B cell (primary cell): ENCODE measurements around the gene CUL9. TPM values are rescaled to one million over a fixed set of nuclear protein-coding genes. Genes with fewer than 3 reads are reported as not detected.

ENCODE experiments used
- ATAC-seq: fragments of 200-7000 bp; cut with Tn5 transposase; one replicate; pipeline ENCODE4 v1.10.0; 2021; ENCODE audit warnings: low read depth, mild to moderate bottlenecking, moderate number of reproducible peaks, moderate library complexity
- CTCF ChIA-PET: fragments of 350-600 bp; sonication (Branson Sonifier 250); formaldehyde crosslinking; loops from one replicate; lab custom pipeline; 2021; ENCODE audit warnings: antibody characterized with exemption, inconsistent platforms; lab: Charles Lee
- POLR2A ChIA-PET: fragments of 350-600 bp; sonication (Branson Sonifier 250); formaldehyde crosslinking; loops from one replicate; lab custom pipeline; 2021; ENCODE audit warnings: antibody characterized with exemption; lab: Charles Lee
- DNase-seq: peaks from one replicate; pipeline ENCODE4 v3.0.0; 2013
- H2AFZ ChIP-seq: 2 replicates; pipeline ENCODE4 v1.6.1; 2012; ENCODE audit warnings: mild to moderate bottlenecking, low read depth, low read length; ENCODE audit not compliant: insufficient read depth, poor library complexity, severe bottlenecking
- H3K27ac ChIP-seq, 2 donors: 1 replicate in 1 of 2; 2 replicates in 1 of 2; pipeline ENCODE4 v1.5.1; 2012 to 2013; ENCODE audit warnings: low read length in 2 of 2, mild to moderate bottlenecking in 2 of 2, moderate library complexity in 1 of 2
- H3K27me3 ChIP-seq, 4 experiments: fragments of 200-600 bp in 1 of 4; sonication (generic) in 1 of 4; replicated peaks in 1 of 4; 1 replicate in 2 of 4; 2 replicates in 2 of 4; pipeline versions ENCODE4 v1.6.1 to v1.7.0; 2013 to 2016; ENCODE audit warnings: low read length in 3 of 4, mild to moderate bottlenecking in 2 of 4, mixed read lengths in 1 of 4, moderate library complexity in 1 of 4; ENCODE audit not compliant: insufficient read depth in 4 of 4, control insufficient read depth in 3 of 4; ENCODE audit errors: control extremely low read depth in 1 of 4
- H3K36me3 ChIP-seq, 2 experiments: replicated peaks in 1 of 2; 1 replicate in 1 of 2; 2 replicates in 1 of 2; pipeline versions ENCODE4 v1.6.1 to v1.7.1; 2013; ENCODE audit warnings: low read length in 1 of 2; ENCODE audit not compliant: insufficient read depth in 2 of 2, control insufficient read depth in 1 of 2; ENCODE audit errors: control extremely low read depth in 1 of 2, extremely low read depth in 1 of 2
- H3K4me1 ChIP-seq, 2 donors: fragments of 200-600 bp in 1 of 2; sonication (generic) in 1 of 2; 1 replicate in 1 of 2; 2 replicates in 1 of 2; pipeline versions ENCODE4 v1.5.1 to v1.6.1; 2013 to 2017; ENCODE audit warnings: low read length in 2 of 2; ENCODE audit not compliant: control insufficient read depth in 2 of 2, insufficient read depth in 2 of 2
- H3K4me2 ChIP-seq: replicated peaks from 2 replicates; pipeline ENCODE3; 2012; ENCODE audit warnings: mild to moderate bottlenecking, low read depth, low read length; ENCODE audit not compliant: poor library complexity, severe bottlenecking
- H3K4me3 ChIP-seq, 5 experiments: fragments of 200-600 bp in 1 of 5; sonication (generic) in 1 of 5; 1 replicate in 3 of 5; 2 replicates in 2 of 5; pipeline versions ENCODE4 v1.5.1 to v1.7.0; 2011 to 2016; ENCODE audit warnings: low read length in 4 of 5, mild to moderate bottlenecking in 4 of 5, low read depth in 2 of 5, control low read depth in 1 of 5, moderate library complexity in 1 of 5; ENCODE audit not compliant: insufficient read depth in 1 of 5; ENCODE audit errors: control extremely low read depth in 1 of 5, extremely low read depth in 1 of 5
- H3K79me2 ChIP-seq: fragments of 200-600 bp; sonication (generic); one replicate; pipeline ENCODE4 v1.6.0; 2016; ENCODE audit warnings: low read length; ENCODE audit not compliant: control insufficient read depth, insufficient read depth
- H3K9ac ChIP-seq: fragments of 200-600 bp; sonication (generic); 2 replicates; pipeline ENCODE4 v1.6.1; 2017; ENCODE audit warnings: mild to moderate bottlenecking, low read length, moderate library complexity
- H3K9me3 ChIP-seq, 3 donors: one replicate each; pipeline versions ENCODE4 v1.6.1 to v1.7.1; 2013; ENCODE audit warnings: low read length in 2 of 3; ENCODE audit not compliant: control insufficient read depth in 2 of 3, insufficient read depth in 1 of 3; ENCODE audit errors: control extremely low read depth in 1 of 3
- H4K20me1 ChIP-seq: 2 replicates; pipeline ENCODE4 v1.6.0; 2012; ENCODE audit warnings: mild to moderate bottlenecking, low read length; ENCODE audit not compliant: insufficient read depth, control insufficient read depth, poor library complexity, severe bottlenecking
- H3K27ac Mint-ChIP-seq: one replicate; pipeline ENCODE4 v1.8.0; 2021; ENCODE audit warnings: mixed read lengths
- H3K27me3 Mint-ChIP-seq: one replicate; pipeline ENCODE4 v1.8.0; 2021; ENCODE audit warnings: mixed read lengths
- H3K4me1 Mint-ChIP-seq: one replicate; pipeline ENCODE4 v1.8.0; 2021; ENCODE audit warnings: mixed read lengths
- H3K4me3 Mint-ChIP-seq: one replicate; pipeline ENCODE4 v1.8.0; 2021; ENCODE audit warnings: mixed read lengths
- H3K9me3 Mint-ChIP-seq: one replicate; pipeline ENCODE4 v1.8.0; 2022; ENCODE audit warnings: mixed read lengths; ENCODE audit not compliant: insufficient read depth
- CTCF ChIP-seq: fragments of 200-600 bp; IDR thresholded peaks from one replicate; pipeline ENCODE4 v1.8.0; 2022; ENCODE audit warnings: antibody characterized with exemption, mild to moderate bottlenecking
- EZH2 ChIP-seq: IDR thresholded peaks from 2 replicates; pipeline ENCODE4 v1.6.1; 2012; ENCODE audit warnings: borderline replicate concordance, low read depth, mild to moderate bottlenecking, moderate library complexity, low read length; ENCODE audit not compliant: insufficient read depth, poor library complexity, severe bottlenecking
- WGBS: methylation state at CpG from one replicate; pipeline ENCODE4 v1.1.5; 2013; ENCODE audit warnings: missing lambda C conversion rate; ENCODE audit not compliant: insufficient coverage; 5-methylcytosine and 5-hydroxymethylcytosine counted together
- intact Hi-C: fragments of 100-400 bp; cut with micrococcal nuclease; formaldehyde crosslinking; loops from one replicate; pipeline ENCODE4 v1.10.0; 2022
- polyA plus RNA-seq: library from polyadenylated mRNA; depleted of rRNA; stranded (reverse); fragments of >200 nt; gene quantifications from 2 replicates; pipeline ENCODE4 v1.2.3, GENCODE V29; 2012
- total RNA-seq, 2 donors: library from RNA; stranded (reverse); fragments of 120-200 nt in 1 of 2; gene quantifications; 1 replicate in 1 of 2; 2 replicates in 1 of 2; pipeline versions ENCODE4 v1.2.3 to v1.2.4, GENCODE V29; 2013 to 2022

Gene CUL9
- total and polyA plus RNA-seq, 2 donors (not counting 1 experiment from before 2014, with no cell fraction given) = 98.0 to 110 TPM

- Histone ChIP-seq H3K4me1 (peaks cover 26 to 34% of the 10 kb centered on the region in 2 donors), H3K27me3 (peaks cover 0 to 11% (median 5%) of the 10 kb centered on the region in 4 experiments), H3K4me3 (no peak overlapping the region), H4K20me1 (no peaks in the 10 kb centered on the region), H3K9ac (no peak overlapping the region), H3K27ac (no peak overlapping the region), H3K9me3 (peaks cover 0 to 7% (median 0%) of the 10 kb centered on the region in 3 donors), H3K79me2 (no peaks in the 10 kb centered on the region), H3K4me2 (no peak overlapping the region), H2AFZ (no peak overlapping the region), H3K36me3 (no peaks in the 10 kb centered on the region)
- Mint-ChIP-seq H3K27me3 (peaks cover 8% of the 10 kb centered on the region), H3K9me3 (no peaks in the 10 kb centered on the region), H3K27ac (peak overlapping the region; percentile 37), H3K4me3 (no peak overlapping the region), H3K4me1 (peaks cover 39% of the 10 kb centered on the region)
- DNase-seq (no peak), ATAC-seq (no peak)
- TF ChIP-seq EZH2 (no peak), CTCF (no peak)
- intact Hi-C loops = loop anchor here (5.0 kb wide), 1 partner anchor 190 kb away; the partner anchor contains the start of gene DLK2
- POLR2A ChIA-PET = no interaction called here
- CTCF ChIA-PET = interaction anchor here (0.9 to 2.7 kb wide), 4 partner anchors 9 to 131 kb away, joined by 3 to 11 read pairs (median 6); no protein-coding TSS in a partner anchor
- WGBS = 100% methylated on average over 4 of the region's 7 CpGs
Observed at GRCh38 chr6:43267619-43268354, 85.8 kb downstream of the CUL9 start.

- H2AFZ ChIP-seq = no peak overlapping the region
- peaks cover 26 to 34% of the 10 kb centered on the region in 2 donors for H3K4me1 ChIP-seq
- no peak overlapping the region for H3K27ac ChIP-seq
- ChIA-PET POLR2A (interaction anchor here (0.6 kb wide), 1 partner anchor 390 kb away, joined by 4 read pairs; no protein-coding TSS in a partner anchor), CTCF (interaction anchor here (0.9 to 2.7 kb wide), 5 partner anchors 8 to 130 kb away, joined by 3 to 11 read pairs (median 3); no protein-coding TSS in a partner anchor)
- no peaks in the 10 kb centered on the region for H3K36me3 ChIP-seq
- H3K79me2 ChIP-seq = no peaks in the 10 kb centered on the region
- Mint-ChIP-seq H3K4me3 (peak overlapping the region; percentile 26), H3K27ac (no peak overlapping the region), H3K9me3 (no peaks in the 10 kb centered on the region), H3K27me3 (peaks cover 8% of the 10 kb centered on the region), H3K4me1 (peaks cover 42% of the 10 kb centered on the region)
- WGBS = 70% methylated on average over 2 of the region's 3 CpGs
- peaks cover 0 to 11% (median 5%) of the 10 kb centered on the region in 4 experiments for H3K27me3 ChIP-seq
- H3K9ac ChIP-seq = no peak overlapping the region
- H3K9me3 ChIP-seq = peaks cover 0 to 7% (median 0%) of the 10 kb centered on the region in 3 donors
- no peak for TF ChIP-seq CTCF
- TF ChIP-seq EZH2 = no peak
- DNase-seq (no peak), ATAC-seq (no peak)
- no peaks in the 10 kb centered on the region for H4K20me1 ChIP-seq
- H3K4me2 ChIP-seq = no peak overlapping the region
- intact Hi-C loops = loop anchor here (5.0 kb wide), 1 partner anchor 189 kb away; the partner anchor contains the start of gene DLK2
- H3K4me3 ChIP-seq = no peak overlapping the region
Observed at GRCh38 chr6:43268355-43268700, 86.3 kb downstream of the CUL9 start.
